ENCODE measurements around the gene DMRTB1.

DMRTB1 gene

GRCh38 chr1:53511323-53511932, 52.2 kb downstream of the DMRTB1 start:
- DNase-seq, result no peak

GRCh38 chr1:53511933-53512806, 53.0 kb downstream of the DMRTB1 start:
- peak; percentile 65 for DNase-seq

- no peak for DNase-seq
Measured at GRCh38 chr1:53512807-53513755, 53.9 kb downstream of the DMRTB1 start.

- DNase-seq, result no peak
Measured at GRCh38 chr1:53513846-53514245, 54.6 kb downstream of the DMRTB1 start.

- DNase-seq, result no peak
Measured at GRCh38 chr1:53514436-53514835, 55.2 kb downstream of the DMRTB1 start.

- DNase-seq, result no peak
Measured at GRCh38 chr1:53516181-53516580, 57.0 kb downstream of the DMRTB1 start.
